GM18870 (cell line): ENCODE results near the gene PARS2.
"Not testable (repeated sequence)": the region's sequence is repeated elsewhere in the genome, so short reads cannot be mapped to it uniquely, and the experiment has no call there.

Source experiments
- ATAC-seq: cut with Tn5 transposase; IDR thresholded peaks from one replicate; pipeline ENCODE4 v1.9.1; 2021; ENCODE audit warnings: moderate library complexity; ENCODE audit not compliant: unreplicated experiment

The PARS2 gene

DNA sequence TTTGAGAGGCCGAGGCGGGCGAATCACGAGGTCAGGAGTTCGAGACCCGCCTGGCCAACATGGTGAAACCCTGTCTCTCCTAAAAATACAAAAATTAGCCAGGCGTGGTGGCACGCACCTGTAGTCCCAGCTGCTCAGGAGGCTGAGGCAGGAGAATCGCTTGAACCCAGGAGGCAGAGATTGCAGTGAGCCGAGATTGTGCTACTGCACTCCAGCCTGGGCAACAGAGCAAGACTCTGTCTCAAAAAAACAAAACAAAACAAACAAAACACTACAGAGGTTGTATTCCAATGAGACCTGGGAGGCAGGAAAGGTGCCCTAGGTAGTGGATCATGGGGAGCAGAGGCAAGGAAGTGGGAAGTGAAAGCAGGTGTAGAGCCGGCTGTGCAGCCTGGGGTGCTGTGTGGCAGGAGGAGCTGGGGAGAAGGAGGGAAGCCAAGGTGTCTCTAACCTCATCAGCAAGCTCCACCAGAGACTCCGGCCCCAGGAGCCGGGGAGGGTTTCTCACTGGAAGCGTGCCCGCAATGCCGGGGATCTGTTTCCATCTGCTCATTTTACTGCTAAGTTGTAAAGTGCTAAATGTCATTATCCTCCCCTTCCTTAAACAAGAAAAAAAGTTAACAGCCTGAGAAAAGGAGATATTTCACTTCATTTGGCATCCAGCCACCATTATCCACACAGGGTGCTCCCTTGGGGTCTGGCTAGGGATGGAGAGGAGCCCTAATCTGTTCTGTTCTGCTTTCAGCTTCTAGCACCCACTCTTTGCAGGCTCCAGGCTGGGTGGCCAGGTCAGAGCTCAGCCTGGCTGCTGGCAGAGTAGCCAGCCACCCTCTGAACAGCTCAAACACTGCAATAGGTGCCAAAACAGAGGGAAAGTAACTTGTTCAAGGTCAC lies 11.8 kb upstream of the PARS2 start:
- ATAC-seq, result not testable (repeated sequence)

DNA sequence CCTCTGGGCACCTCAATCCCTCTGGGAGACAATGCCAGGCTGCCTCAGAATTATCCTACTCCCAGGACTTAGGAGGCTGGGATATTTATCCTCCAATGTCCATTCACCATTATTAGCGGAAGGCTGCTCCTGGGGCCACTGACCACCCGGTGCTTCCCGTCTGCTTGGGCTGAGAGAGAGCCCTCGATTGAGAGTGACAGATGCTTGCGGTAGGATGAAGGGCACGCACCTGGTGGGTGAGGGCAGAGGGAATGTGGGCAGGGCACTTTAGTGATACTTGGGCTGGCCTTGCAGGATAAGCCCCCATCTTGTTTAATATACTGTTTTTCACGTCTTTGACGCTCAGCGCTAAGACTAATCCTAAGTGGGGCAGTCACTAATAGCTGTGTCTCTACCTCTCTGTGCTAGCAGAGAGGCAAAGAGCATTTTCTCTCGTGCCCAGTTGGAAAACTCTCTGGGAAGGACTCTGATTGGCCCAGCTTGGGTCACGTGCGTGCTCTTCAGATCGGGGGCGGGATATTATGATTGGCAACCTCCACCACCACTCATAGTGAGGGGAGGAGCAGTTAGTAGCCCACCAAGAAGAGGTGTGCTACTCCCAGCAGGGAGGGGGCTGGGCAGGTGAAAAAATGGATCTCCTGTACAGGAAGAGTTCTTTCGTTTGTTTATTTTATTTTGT lies 10.6 kb upstream of the PARS2 start:
- ATAC-seq, result no peak

DNA sequence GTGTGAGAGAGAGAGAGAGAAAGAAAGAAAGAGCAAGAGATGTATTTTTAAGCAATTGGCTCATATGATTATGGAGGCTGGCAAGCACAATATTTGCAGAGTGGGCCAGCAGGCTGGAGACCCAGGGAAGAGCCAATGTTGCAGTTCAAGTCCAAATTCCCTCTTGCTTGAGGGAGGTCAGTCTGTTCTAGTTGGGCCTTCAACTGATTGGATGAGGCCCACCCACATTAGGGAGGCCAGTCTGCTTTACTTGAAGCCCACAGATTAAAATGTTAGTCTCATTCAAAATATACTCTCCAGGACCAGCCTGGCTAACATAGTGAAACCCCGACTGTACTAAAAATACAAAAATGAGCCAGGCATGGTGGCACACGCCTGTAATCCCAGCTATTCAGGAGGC lies 8.6 kb upstream of the PARS2 start:
- no peak for ATAC-seq

DNA sequence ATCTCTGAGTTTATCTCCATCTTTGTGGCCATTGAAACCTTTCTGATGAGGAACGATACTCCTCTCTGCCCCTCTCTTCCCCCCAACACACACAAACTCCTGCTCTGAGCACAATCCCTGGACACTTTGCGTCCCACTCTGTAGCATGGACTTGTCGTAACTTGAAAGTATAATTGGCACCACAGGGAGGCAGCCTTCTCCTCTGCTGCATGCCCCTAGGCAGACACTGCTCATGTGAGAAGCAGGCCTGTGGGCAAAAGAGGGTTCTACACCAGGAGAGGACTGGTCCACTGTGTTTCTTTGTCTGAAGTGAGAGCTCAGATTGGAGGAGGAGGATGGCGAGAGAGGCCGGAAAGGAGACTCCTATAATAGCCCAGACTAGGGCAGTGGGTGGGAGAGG lies 3.8 kb upstream of the PARS2 start:
- no peak for ATAC-seq

DNA sequence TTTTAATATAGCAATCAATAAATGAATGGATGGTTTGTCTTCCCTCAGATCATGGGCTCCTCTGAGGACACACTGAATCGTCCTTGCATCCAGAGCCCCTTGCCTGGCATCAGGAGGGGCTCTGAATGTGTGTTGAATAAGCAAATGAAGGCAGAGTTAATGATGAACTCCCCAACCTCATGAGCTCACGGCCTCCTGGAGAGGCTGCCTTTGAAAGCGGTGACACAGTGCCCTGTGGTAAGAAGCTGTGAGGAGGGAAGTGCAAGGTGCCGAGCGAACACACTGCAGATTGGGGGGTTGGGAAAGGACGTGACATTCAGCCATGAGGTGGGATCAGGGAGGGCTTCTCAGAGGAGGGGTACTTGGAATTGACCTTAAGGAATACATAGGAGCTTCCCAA lies 3.2 kb upstream of the PARS2 start:
- no peak for ATAC-seq

DNA sequence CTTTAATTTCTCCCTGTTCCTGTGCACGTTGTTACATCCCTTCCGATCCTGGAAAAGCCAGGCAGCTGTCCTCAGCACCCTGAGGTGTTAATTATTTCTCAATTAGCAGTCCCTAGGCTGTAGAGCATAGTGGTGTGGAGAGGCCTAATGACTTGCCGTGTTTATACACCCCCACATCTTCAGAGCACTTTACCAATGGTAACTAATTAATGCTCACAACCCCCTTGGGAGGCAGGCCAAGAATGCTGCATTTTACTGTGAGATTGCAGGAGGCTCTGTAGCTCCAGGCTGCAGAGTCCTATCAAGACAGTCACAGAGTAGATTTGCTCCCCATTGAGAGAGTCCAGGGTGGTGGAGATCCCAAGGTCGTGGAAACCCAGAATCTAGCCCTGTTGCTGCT lies 2.4 kb upstream of the PARS2 start:
- no peak for ATAC-seq

DNA sequence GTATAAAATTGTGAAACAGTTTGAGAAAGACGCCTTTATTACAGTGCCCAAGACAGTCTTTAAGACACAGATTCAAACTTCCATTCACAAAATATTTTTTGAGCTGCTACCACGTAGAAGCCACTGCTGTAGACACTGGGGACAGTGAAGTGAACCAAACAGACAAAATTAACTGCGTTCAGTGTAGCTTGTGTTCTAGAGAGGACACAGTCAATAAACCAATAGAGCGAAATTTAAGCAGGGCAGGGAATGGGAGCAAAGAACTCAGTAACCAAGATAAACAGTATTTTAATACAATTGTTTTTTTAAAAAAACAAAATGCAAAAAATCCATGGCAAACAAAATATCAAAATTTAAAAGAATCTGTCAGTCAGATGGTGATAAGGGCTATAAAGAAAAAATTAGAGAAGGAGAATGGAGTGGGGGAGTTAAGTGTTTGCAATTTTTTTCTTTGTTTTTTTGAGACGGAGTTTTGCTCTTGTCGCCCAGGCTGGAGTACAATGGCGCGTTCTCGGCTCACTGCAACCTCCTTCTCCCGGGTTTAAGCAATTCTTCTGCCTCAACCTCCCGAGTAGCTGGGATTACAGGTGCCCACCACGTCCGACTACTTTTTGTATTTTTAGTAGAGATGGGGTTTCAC lies 719 bp upstream of the PARS2 start:
- peak; percentile 21 for ATAC-seq

DNA sequence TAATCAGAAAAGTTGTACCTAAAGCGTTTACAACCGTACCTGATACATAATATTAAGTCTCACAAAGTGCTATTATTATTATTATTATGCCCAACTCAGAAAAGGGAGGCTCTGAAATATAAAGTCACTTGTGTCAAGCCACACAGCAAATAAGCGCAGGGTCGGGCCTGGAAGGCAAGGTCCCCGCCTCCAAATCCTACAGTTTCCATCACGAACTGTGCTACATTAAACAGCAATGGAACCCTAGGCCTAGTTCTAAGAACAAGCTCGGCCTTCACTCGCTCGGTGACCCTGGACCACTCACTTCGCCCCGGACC lies 549 bp downstream of the PARS2 start:
- no peak for ATAC-seq

DNA sequence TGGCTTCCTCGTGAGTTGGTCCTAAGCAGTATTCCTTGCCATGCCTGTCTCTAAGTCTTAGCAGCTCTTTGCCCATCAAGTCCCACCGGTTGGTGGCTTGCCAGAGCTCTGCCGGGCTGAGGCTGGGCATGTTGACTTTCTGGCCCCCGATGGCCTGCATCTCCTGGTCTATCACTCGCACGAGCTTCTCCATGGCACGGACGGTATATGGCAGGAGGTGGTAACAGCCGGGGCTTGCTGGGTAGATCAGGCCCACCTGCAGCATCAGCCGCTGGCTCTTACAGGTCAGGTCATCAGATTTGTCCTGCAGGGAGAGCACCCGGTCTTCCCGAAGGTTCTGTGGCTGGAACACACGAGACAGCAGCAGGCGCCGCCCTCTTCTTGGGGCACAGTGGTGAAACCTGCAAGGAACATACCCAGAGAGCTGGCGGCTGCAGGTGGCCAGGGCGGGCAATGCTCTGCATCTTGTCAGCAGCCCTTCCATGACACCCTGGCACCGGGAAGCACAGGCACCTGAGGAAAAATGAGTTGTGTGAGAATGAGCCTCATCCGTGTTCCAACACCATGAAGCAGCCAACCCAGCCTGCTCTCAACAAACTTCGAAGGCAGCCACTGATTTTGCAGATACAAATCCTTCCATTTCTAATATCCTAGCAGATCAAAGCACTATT lies 5.5 kb downstream of the PARS2 start:
- ATAC-seq, result no peak

DNA sequence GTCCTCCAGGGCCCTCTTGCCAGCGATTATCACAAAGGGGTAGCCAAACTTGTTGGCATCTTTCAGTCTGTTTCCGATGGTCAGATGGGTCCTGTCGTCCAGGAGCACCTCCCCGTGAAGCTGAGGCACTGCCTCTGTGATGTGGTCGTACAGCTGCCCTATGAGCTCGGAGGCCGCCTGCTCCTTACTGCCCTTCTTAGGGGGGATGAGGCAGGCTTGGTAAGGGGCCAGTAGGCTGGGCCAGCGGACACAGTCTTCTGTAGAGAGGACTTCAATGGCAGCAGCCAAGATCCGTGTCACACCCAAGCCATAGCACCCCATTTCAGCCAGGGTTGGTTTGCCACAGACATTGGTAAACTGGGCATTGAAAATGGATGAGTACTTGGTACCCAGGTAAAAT lies 6.5 kb downstream of the PARS2 start:
- ATAC-seq, result no peak

DNA sequence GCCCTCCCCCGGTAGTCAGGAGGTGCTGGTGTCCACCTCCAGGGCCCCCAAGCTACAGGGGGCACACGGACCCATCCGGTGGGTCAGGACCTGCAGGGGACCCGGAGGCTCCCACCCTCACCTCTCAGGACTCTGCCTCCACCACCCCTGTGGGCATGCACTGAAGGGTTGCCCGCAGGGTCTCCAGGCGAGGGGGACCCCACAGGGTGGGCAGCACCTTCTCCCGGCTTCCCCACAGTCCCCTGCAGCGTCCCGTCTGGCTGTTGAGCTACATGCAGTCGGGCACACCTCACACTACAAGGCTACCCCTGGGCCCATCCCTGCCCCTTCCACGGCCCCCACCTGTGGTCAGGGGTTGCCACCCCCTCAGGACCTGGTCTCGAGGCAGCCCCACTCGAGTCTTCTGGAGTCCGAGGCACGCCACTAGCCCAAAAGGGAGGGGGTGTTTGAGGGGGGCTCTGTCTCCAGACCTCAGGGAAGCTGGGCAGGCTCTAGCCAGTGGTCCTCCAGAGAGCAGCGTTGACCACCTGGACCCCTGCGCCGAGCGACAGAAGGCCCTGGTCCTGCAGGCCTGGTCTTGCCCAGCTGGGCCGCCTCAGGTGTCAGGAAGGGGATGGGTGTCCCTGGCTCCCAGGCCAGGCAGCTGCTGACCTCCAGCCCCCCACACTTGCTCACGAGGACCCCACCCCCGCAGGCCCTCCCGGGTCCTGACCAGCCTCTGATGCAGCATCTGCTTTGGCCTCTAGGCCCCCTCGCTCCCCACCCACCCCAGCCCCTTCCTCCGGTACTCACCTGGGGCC lies 9.6 kb downstream of the PARS2 start:
- no peak for ATAC-seq

DNA sequence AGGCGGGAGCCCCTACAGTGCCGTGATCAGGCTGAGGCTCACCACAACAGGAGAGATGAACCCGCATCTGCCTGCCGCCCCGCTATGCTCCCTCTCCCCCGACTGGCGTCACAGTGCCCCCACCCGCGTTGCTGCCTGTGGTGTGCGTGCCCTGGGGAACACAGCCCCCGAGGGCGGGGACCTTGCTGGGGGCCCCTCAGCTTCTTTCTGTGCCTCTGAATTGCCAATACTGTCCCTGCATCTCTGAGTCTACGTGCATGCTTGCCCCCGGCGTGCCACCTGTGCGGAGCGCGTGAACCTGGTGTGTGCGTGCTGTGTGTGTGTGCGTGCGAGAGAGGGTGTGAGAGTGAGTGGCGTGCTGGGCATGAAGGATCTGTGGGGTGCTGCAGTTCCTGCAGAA lies 10.3 kb downstream of the PARS2 start:
- no peak for ATAC-seq

DNA sequence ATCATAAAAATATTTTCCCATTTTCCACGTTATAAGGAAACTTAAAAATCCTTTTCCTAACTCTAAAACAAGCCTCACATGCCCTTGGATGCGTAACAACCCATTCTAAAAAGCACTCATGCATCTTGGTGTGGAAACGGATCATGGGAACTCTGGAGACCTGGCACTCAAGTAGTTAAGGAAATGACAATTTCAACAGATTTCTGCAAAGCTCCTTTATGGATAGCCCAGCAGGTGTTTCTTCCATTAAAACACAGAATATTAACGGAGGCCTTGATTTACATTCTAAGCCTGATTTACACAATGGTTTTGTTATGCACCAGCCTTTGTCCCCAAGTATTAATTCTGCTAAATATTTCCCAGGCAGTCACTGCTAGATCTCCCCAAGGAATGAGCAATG lies 12.9 kb downstream of the PARS2 start:
- ATAC-seq, result no peak

DNA sequence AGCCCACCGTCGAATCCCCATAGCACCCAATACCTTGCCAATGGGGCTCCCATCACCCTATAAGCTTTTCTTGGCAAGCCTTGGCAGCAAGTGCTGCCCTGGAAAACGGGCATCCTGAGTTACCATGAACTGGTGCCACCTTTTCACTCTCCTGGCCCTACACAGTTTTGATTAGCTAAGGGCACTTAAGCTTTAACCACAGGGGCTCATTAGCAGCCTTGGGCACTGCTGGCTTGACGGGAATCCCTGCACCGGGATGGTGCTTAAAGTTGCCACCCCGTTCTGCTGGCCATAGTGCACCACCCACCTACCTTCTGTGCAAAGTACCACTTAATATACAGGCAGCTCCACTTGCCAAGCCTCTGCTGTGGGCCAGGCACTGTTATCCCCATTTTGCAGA lies 13.7 kb downstream of the PARS2 start:
- ATAC-seq, result no peak

DNA sequence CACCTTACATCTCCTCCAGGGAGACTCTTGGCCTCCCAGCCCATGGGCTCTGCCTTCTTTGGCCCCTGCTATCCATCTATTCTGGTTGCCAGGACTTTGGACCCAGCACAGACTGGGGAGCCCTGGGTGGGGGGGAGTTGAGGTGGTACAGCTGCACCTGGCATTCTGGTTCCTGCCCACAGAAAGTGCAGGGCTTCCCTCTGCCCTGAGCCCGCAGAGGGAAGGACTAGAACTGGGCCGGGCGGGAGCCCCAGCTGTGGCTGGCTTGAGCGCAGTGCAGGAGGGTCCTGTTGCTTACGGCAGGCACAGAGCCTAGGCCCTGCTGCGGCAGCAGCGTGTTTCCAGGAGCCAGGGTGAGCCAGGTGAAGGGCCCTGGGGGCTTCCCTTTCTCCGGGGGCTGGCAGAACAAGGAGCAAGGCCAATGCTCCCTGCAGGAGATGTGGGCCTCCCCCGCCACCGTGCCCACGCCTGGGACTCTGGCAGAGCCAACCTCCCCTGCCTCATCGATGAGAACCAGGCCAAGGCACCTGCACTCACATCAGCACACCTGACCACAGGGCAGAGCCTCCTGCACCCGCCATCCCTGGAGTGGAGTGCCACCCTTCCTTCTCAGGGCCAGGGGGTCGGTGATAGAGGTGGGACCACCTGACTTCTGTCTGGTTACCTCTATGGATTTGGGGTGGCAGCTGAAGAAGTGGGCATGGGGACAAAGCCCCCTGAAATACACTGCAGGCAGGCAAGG lies 16.1 kb downstream of the PARS2 start:
- ATAC-seq, result no peak

DNA sequence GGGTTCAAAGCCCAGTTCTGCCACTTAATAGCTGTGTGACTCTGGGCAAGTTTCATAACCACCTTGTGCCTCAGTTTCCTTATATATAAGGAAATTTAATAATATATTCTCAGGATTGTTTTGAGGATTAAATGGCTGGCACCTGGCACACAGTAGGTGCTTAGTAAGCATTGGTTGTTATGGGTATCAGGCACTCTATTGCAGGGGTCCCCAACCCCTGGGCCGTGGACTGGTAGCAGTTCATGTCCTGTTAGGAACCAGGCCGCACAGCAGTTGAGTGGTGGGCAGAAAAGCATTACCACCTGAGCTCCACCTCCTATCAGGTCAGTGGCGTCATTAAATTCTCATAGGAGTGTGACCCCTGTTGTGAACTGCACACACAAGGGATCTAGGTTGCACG lies 18.5 kb downstream of the PARS2 start:
- ATAC-seq, result no peak

DNA sequence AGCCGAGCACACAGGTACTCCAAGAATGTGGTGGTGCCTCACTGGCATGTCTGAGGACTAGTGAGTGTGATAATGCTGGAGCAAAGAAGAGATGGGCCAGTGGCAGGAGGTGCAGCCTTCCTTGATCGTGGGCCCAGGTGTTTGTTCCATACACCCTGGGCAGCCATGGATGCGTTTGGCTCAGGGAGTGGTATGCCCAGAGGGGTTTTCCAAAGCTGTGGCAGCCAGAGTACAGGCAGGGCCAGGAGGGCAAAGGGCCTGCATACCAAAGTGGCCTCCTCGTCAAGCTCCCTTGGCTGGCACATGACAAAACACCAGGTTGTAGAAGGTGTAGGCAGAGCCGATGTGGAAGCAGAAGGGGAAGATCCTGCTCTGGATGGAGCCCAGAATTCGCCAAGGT lies 19.0 kb downstream of the PARS2 start:
- ATAC-seq, result no peak

DNA sequence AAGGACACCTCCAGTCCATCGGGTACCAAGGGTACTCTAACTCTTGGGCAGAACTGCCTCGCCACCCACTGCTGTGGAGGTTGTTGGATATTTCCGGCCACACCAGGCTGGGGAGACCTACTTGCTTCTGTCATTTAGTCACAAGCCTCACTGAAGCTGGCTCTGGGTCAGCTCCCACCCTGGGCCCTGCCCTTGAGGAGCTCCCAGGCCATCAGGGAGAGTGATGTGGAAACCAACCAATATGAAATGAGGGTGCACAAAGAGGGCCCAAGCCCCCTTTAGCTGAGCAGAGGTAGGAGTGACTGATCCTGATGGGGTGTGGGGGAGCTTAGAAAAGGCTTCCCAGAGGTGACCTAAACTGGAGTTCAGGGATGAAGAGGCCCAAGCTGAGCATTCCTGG lies 19.6 kb downstream of the PARS2 start:
- ATAC-seq, result no peak

DNA sequence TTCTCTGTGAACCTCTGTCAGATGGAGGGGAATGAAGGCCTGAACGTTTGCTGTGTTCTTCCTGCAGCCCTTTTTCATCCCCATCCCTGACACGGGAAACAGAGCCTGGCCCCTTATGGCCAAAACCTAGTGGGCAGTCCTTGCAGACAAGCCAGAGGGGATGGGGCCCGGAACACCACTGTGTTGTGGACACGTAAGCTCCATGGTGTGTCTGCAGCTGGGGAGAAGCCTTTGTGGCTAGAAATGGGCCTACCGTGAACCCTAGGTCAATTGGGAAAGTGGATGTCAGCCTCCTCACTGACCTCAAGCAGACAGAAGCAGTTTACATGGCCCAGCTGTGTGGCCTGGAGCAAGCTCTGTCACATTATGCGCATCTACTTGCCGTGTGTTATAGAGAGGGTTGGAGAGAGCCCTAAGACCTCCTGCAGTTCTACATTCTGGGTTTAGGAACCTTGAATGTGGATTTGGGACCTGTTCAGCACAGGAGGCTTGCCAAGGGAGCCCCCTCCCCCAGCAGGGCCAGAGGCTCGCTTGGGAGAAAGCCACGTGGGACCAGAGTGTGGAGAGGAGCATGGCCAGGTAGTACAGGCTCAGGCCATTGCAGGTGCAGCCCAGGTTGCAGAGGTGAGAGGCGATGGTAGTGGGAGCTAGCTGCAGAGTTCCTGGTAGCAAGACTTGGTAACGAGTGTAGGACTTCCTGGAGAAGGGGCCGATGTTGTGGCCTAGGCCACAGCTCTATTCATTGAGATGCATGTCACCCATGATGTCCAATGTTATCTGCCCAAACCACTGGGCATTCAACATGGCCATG lies 20.7 kb downstream of the PARS2 start:
- no peak for ATAC-seq
